DOHH2 (cell line): Measurements from ENCODE around the gene SRP68.

Experiments used
- H3F3A ChIP-seq: fragments of 200-600 bp; sonication (generic), shearing (Covaris generic); 2 replicates; pipeline ENCODE4 v1.6.0; 2016; ENCODE audit warnings: antibody characterized with exemption, mild to moderate bottlenecking; ENCODE audit not compliant: control insufficient read depth, insufficient read depth
- H3K27ac ChIP-seq: fragments of 200-600 bp; sonication (generic); 2 replicates; pipeline ENCODE4 v1.5.1; 2014; ENCODE audit warnings: low read depth, mild to moderate bottlenecking, low read length, moderate library complexity
- H3K27me3 ChIP-seq: fragments of 200-600 bp; sonication (generic); 2 replicates; pipeline ENCODE4 v1.6.1; 2014; ENCODE audit warnings: mild to moderate bottlenecking, low read length, mixed read lengths; ENCODE audit not compliant: control insufficient read depth
- H3K36me3 ChIP-seq: fragments of 200-600 bp; sonication (generic); 2 replicates; pipeline ENCODE4 v1.6.1; 2014; ENCODE audit warnings: mild to moderate bottlenecking, low read length, moderate library complexity, mixed read lengths; ENCODE audit not compliant: control insufficient read depth
- H3K4me1 ChIP-seq: fragments of 200-600 bp; sonication (generic); 2 replicates; pipeline ENCODE4 v1.6.1; 2014; ENCODE audit warnings: mild to moderate bottlenecking, low read length, mixed read lengths; ENCODE audit not compliant: control insufficient read depth
- H3K4me2 ChIP-seq: fragments of 200-600 bp; sonication (generic); 2 replicates; pipeline ENCODE4 v1.6.0; 2014; ENCODE audit warnings: mild to moderate bottlenecking, low read length, moderate library complexity
- H3K4me3 ChIP-seq: fragments of 200-600 bp; sonication (generic); 2 replicates; pipeline ENCODE4 v1.5.1; 2014; ENCODE audit warnings: mild to moderate bottlenecking, low read length, mixed read lengths
- H3K79me2 ChIP-seq: fragments of 200-600 bp; sonication (generic); 2 replicates; pipeline ENCODE4 v1.6.1; 2014; ENCODE audit warnings: mild to moderate bottlenecking, low read length, mixed read lengths; ENCODE audit not compliant: control insufficient read depth
- H3K9me2 ChIP-seq: fragments of 200-600 bp; sonication (generic); replicated peaks from 2 replicates; pipeline ENCODE4 v1.6.1; 2014; ENCODE audit warnings: mild to moderate bottlenecking, low read length, mixed read lengths; ENCODE audit not compliant: control insufficient read depth
- H3K9me3 ChIP-seq: fragments of 200-600 bp; sonication (generic); 2 replicates; pipeline ENCODE4 v1.6.1; 2014; ENCODE audit warnings: antibody characterized with exemption, low read length, mixed read lengths; ENCODE audit not compliant: control insufficient read depth, insufficient read depth
- H4K20me1 ChIP-seq: fragments of 200-600 bp; sonication (generic); 2 replicates; pipeline ENCODE4 v1.6.0; 2014; ENCODE audit warnings: low read depth, mild to moderate bottlenecking, antibody characterized with exemption, low read length, moderate library complexity; ENCODE audit not compliant: control insufficient read depth, insufficient read depth
- CTCF ChIP-seq: fragments of 200-600 bp; sonication (generic); IDR thresholded peaks from one replicate; pipeline ENCODE4 v1.5.1; 2014; ENCODE audit warnings: antibody characterized with exemption, mild to moderate bottlenecking, low read depth, low read length; ENCODE audit not compliant: poor library complexity, severe bottlenecking
- EZH2phosphoT487 ChIP-seq: fragments of 200-600 bp; sonication (generic); IDR thresholded peaks from 2 replicates; pipeline ENCODE4 v1.6.1; 2017; ENCODE audit warnings: borderline replicate concordance, mild to moderate bottlenecking, antibody characterized with exemption, low read length, moderate library complexity, mixed read lengths

Gene SRP68

GRCh38 chr17:76119409-76120371 lies 47.4 kb upstream of the SRP68 start:
- Histone ChIP-seq H3F3A (no peaks in the 10 kb centered on the region), H3K4me2 (no peak overlapping the region), H3K27me3 (no peaks in the 10 kb centered on the region), H3K27ac (no peak overlapping the region), H4K20me1 (no peaks in the 10 kb centered on the region), H3K9me2 (no peaks in the 10 kb centered on the region), H3K4me3 (no peak overlapping the region), H3K4me1 (peaks cover 18% of the 10 kb centered on the region), H3K36me3 (no peaks in the 10 kb centered on the region), H3K79me2 (no peaks in the 10 kb centered on the region), H3K9me3 (no peaks in the 10 kb centered on the region)
- no peak for TF ChIP-seq EZH2phosphoT487
- TF ChIP-seq CTCF: no peak

- Histone ChIP-seq H3K4me1 (no peaks in the 10 kb centered on the region), H3K4me3 (no peak overlapping the region), H3K36me3 (no peaks in the 10 kb centered on the region), H3K4me2 (no peak overlapping the region), H3K9me3 (no peaks in the 10 kb centered on the region), H4K20me1 (no peaks in the 10 kb centered on the region), H3K9me2 (no peaks in the 10 kb centered on the region), H3K27me3 (0 out of 2 replicates have a peak, but pooled peaks cover 3% of the 10 kb centered on the region), H3F3A (no peaks in the 10 kb centered on the region), H3K27ac (no peak overlapping the region), H3K79me2 (no peaks in the 10 kb centered on the region)
- TF ChIP-seq CTCF: no peak
- TF ChIP-seq EZH2phosphoT487: no peak
Measured at GRCh38 chr17:76115138-76115754, 42.9 kb upstream of the SRP68 start.

- no peaks in the 10 kb centered on the region for H3K9me2 ChIP-seq
- no peaks in the 10 kb centered on the region for H3K79me2 ChIP-seq
- H4K20me1 ChIP-seq: no peaks in the 10 kb centered on the region
- no peaks in the 10 kb centered on the region for H3K9me3 ChIP-seq
- H3K4me2 ChIP-seq: no peak overlapping the region
- no peak overlapping the region for H3K27ac ChIP-seq
- H3K27me3 ChIP-seq: 0 out of 2 replicates have a peak, but pooled peaks cover 3% of the 10 kb centered on the region
- no peaks in the 10 kb centered on the region for H3F3A ChIP-seq
- TF ChIP-seq CTCF (no peak), EZH2phosphoT487 (no peak)
- no peak overlapping the region for H3K4me3 ChIP-seq
- no peaks in the 10 kb centered on the region for H3K36me3 ChIP-seq
- peaks cover under 1% of the 10 kb centered on the region; the same call in 1 of the 2 replicates for H3K4me1 ChIP-seq
Measured at GRCh38 chr17:76111956-76112355, 39.6 kb upstream of the SRP68 start.
